ENCODE results near the gene RPS6KA2. TPM values are rescaled to one million over a fixed set of nuclear protein-coding genes. Genes with fewer than 3 reads are reported as not detected.

Gene RPS6KA2
- total RNA-seq, 1 experiment from 2014 or later: 2.3 TPM

- DNase-seq (ENCODE audit: low read depth): no peak
- in situ Hi-C loops (cut with HindIII; ENCODE audit: low pct_unique_long_range_greater_than_20kb, low sequenced_read_pairs): no loop called here
Observed at GRCh38 chr6:166473886-166474571, 153.0 kb downstream of the RPS6KA2 start.

- no peak for DNase-seq (ENCODE audit: low read depth)
- in situ Hi-C loops (cut with HindIII; ENCODE audit: low pct_unique_long_range_greater_than_20kb, low sequenced_read_pairs): no loop called here
Observed at GRCh38 chr6:166472636-166473035, 154.4 kb downstream of the RPS6KA2 start.

- no peak for DNase-seq (ENCODE audit: low read depth)
- in situ Hi-C loops (cut with HindIII; ENCODE audit: low pct_unique_long_range_greater_than_20kb, low sequenced_read_pairs): no loop called here
Observed at GRCh38 chr6:166471797-166472260, 155.2 kb downstream of the RPS6KA2 start.

- in situ Hi-C loops (cut with HindIII; ENCODE audit: low pct_unique_long_range_greater_than_20kb, low sequenced_read_pairs): no loop called here
- DNase-seq (ENCODE audit: low read depth): no peak
Observed at GRCh38 chr6:166470863-166471410, 156.1 kb downstream of the RPS6KA2 start.

GRCh38 chr6:166470029-166470862 is 156.8 kb downstream of the RPS6KA2 start:
- no peak for DNase-seq (ENCODE audit: low read depth)
- in situ Hi-C loops (cut with HindIII; ENCODE audit: low pct_unique_long_range_greater_than_20kb, low sequenced_read_pairs): no loop called here

- no peak for DNase-seq (ENCODE audit: low read depth)
- in situ Hi-C loops (cut with HindIII; ENCODE audit: low pct_unique_long_range_greater_than_20kb, low sequenced_read_pairs): no loop called here
Observed at GRCh38 chr6:166469426-166469961, 157.6 kb downstream of the RPS6KA2 start.

GRCh38 chr6:166467436-166468000 is 159.5 kb downstream of the RPS6KA2 start:
- in situ Hi-C loops (cut with HindIII; ENCODE audit: low pct_unique_long_range_greater_than_20kb, low sequenced_read_pairs): no loop called here

GRCh38 chr6:166466178-166467122 is 160.6 kb downstream of the RPS6KA2 start:
- in situ Hi-C loops (cut with HindIII; ENCODE audit: low pct_unique_long_range_greater_than_20kb, low sequenced_read_pairs): no loop called here
- DNase-seq (ENCODE audit: low read depth): no peak

More at GRCh38 chr6:166467436-166468000, 159.5 kb downstream of the RPS6KA2 start:
- no peak for DNase-seq (ENCODE audit: low read depth)

GRCh38 chr6:166465671-166466087 is 161.4 kb downstream of the RPS6KA2 start:
- in situ Hi-C loops (cut with HindIII; ENCODE audit: low pct_unique_long_range_greater_than_20kb, low sequenced_read_pairs): no loop called here
- no peak for DNase-seq (ENCODE audit: low read depth)

- DNase-seq (ENCODE audit: low read depth): no peak
- in situ Hi-C loops (cut with HindIII; ENCODE audit: low pct_unique_long_range_greater_than_20kb, low sequenced_read_pairs): no loop called here
Observed at GRCh38 chr6:166465003-166465399, 162.1 kb downstream of the RPS6KA2 start.

GRCh38 chr6:166464068-166465002 is 162.7 kb downstream of the RPS6KA2 start:
- in situ Hi-C loops (cut with HindIII; ENCODE audit: low pct_unique_long_range_greater_than_20kb, low sequenced_read_pairs): no loop called here
- no peak for DNase-seq (ENCODE audit: low read depth)

GRCh38 chr6:166463359-166464067 is 163.5 kb downstream of the RPS6KA2 start:
- in situ Hi-C loops (cut with HindIII; ENCODE audit: low pct_unique_long_range_greater_than_20kb, low sequenced_read_pairs): no loop called here
- DNase-seq (ENCODE audit: low read depth): no peak

GRCh38 chr6:166462461-166463135 is 164.5 kb downstream of the RPS6KA2 start:
- DNase-seq (ENCODE audit: low read depth): no peak
- in situ Hi-C loops (cut with HindIII; ENCODE audit: low pct_unique_long_range_greater_than_20kb, low sequenced_read_pairs): no loop called here

- in situ Hi-C loops (cut with HindIII; ENCODE audit: low pct_unique_long_range_greater_than_20kb, low sequenced_read_pairs): no loop called here
- no peak for DNase-seq (ENCODE audit: low read depth)
Observed at GRCh38 chr6:166461821-166462460, 165.1 kb downstream of the RPS6KA2 start.
